Ishikawa (cell line): Measurements from ENCODE around the gene TMEM181.

Experiments
- CEBPB ChIP-seq: IDR thresholded peaks from 2 replicates; pipeline ENCODE4 v1.6.1; 2012
- CREB1 ChIP-seq: IDR thresholded peaks from 2 replicates; pipeline ENCODE4 v1.6.1; 2012; ENCODE audit warnings: low read depth
- EGR1 ChIP-seq: IDR thresholded peaks from 2 replicates; pipeline ENCODE4 v1.6.1; 2012
- EP300 ChIP-seq: IDR thresholded peaks from 2 replicates; pipeline ENCODE4 v1.6.1; 2012; ENCODE audit warnings: borderline replicate concordance
- FOXM1 ChIP-seq: IDR thresholded peaks from 2 replicates; pipeline ENCODE4 v1.6.1; 2012; ENCODE audit warnings: low read depth, borderline replicate concordance
- MAX ChIP-seq: IDR thresholded peaks from 2 replicates; pipeline ENCODE4 v1.6.1; 2012
- NFIC ChIP-seq: IDR thresholded peaks from 2 replicates; pipeline ENCODE4 v1.6.1; 2012
- RAD21 ChIP-seq: IDR thresholded peaks from 2 replicates; pipeline ENCODE4 v1.6.1; 2012; ENCODE audit warnings: low read depth
- REST ChIP-seq: IDR thresholded peaks from 2 replicates; pipeline ENCODE4 v1.6.1; 2012; ENCODE audit warnings: low read depth, mild to moderate bottlenecking
- TAF1 ChIP-seq: IDR thresholded peaks from 2 replicates; pipeline ENCODE4 v1.6.1; 2012; ENCODE audit warnings: low read depth, mild to moderate bottlenecking
- TCF12 ChIP-seq: IDR thresholded peaks from 2 replicates; pipeline ENCODE4 v1.6.1; 2012; ENCODE audit warnings: low read depth
- TEAD4 ChIP-seq: IDR thresholded peaks from 2 replicates; pipeline ENCODE4 v1.6.1; 2012
- USF1 ChIP-seq: IDR thresholded peaks from 2 replicates; pipeline ENCODE4 v1.6.1; 2012
- YY1 ChIP-seq: IDR thresholded peaks from 2 replicates; pipeline ENCODE4 v1.6.1; 2012; ENCODE audit warnings: low read depth
- ZBTB7A ChIP-seq: IDR thresholded peaks from 2 replicates; pipeline ENCODE4 v1.6.1; 2012; ENCODE audit warnings: low read depth

Gene TMEM181

GRCh38 chr6:158565122-158565429 is 5.2 kb downstream of the TMEM181 start:
- TF ChIP-seq USF1 (no peak), MAX (no peak), REST (no peak), TEAD4 (no peak), NFIC (no peak), CREB1 (no peak), FOXM1 (no peak), ZBTB7A (no peak), YY1 (no peak), TCF12 (no peak), CEBPB (no peak), TAF1 (no peak), EGR1 (no peak), RAD21 (no peak), EP300 (no peak)

GRCh38 chr6:158565482-158566040 is 5.7 kb downstream of the TMEM181 start:
- TF ChIP-seq MAX (no peak), CREB1 (no peak), TCF12 (no peak), NFIC (no peak), CEBPB (no peak), ZBTB7A (no peak), EP300 (no peak)

- TF ChIP-seq TEAD4 = no peak
Measured at GRCh38 chr6:158566207-158566818, 6.4 kb downstream of the TMEM181 start.

GRCh38 chr6:158567152-158567551 is 7.3 kb downstream of the TMEM181 start:
- TF ChIP-seq NFIC (no peak), TCF12 (no peak), EGR1 (no peak), ZBTB7A (no peak), USF1 (no peak), CEBPB (no peak), MAX (no peak), YY1 (no peak), REST (no peak), FOXM1 (no peak), EP300 (no peak), RAD21 (no peak), TEAD4 (no peak), TAF1 (no peak), CREB1 (no peak)

- TF ChIP-seq TCF12 (no peak), TAF1 (no peak), CREB1 (no peak), MAX (no peak), CEBPB (no peak), FOXM1 (no peak), REST (no peak), EGR1 (no peak), ZBTB7A (no peak), NFIC (no peak), USF1 (no peak), EP300 (no peak), TEAD4 (no peak), YY1 (no peak), RAD21 (no peak)
Measured at GRCh38 chr6:158567871-158568401, 8.0 kb downstream of the TMEM181 start.
